Uterus (tissue), 2 donors: ENCODE results near the gene RASD1.

Experiments used
- POLR2A ChIP-seq, 2 donors: fragments of 450-650 bp; IDR thresholded peaks; one replicate each; pipeline ENCODE4 v1.6.1; 2016; ENCODE audit warnings: antibody characterized with exemption in 2 of 2, mild to moderate bottlenecking in 1 of 2, moderate library complexity in 1 of 2
- TF ChIP-seq, protein P1 (sequence below), 4 experiments: fragments of 200-600 bp in 2 of 4; fragments of 450-650 bp in 2 of 4; sonication (generic) in 2 of 4; IDR thresholded peaks; one replicate each; pipeline ENCODE4 v1.5.1; 2016 to 2019; ENCODE audit warnings: antibody characterized with exemption in 4 of 4, mild to moderate bottlenecking in 2 of 4, moderate library complexity in 1 of 4

DNA sequence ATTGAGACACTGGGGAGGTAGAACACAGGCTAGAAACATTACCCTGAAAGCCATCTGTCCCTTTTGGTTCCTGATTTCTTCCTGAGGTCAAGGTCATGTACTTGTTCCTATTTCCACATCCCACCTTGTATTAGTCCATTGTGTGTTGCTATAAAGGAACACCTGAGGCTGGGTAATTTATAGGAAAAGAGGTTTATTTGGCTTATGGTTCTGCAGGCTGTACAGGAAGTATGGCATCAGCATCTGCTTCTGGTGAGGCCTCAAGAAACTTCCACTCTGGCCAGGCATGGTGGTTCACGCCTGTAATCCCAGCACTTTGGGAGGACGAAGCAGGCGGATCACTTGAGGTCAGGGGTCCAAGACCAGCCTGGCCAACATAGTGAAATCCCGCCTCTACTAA is 26.8 kb downstream of the RASD1 start:
- no peak for TF ChIP-seq POLR2A (IDR thresholded peaks at IDR 0.05)
- TF ChIP-seq, protein P1, sequence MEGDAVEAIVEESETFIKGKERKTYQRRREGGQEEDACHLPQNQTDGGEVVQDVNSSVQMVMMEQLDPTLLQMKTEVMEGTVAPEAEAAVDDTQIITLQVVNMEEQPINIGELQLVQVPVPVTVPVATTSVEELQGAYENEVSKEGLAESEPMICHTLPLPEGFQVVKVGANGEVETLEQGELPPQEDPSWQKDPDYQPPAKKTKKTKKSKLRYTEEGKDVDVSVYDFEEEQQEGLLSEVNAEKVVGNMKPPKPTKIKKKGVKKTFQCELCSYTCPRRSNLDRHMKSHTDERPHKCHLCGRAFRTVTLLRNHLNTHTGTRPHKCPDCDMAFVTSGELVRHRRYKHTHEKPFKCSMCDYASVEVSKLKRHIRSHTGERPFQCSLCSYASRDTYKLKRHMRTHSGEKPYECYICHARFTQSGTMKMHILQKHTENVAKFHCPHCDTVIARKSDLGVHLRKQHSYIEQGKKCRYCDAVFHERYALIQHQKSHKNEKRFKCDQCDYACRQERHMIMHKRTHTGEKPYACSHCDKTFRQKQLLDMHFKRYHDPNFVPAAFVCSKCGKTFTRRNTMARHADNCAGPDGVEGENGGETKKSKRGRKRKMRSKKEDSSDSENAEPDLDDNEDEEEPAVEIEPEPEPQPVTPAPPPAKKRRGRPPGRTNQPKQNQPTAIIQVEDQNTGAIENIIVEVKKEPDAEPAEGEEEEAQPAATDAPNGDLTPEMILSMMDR (IDR thresholded peaks at IDR 0.05) = no peak
